CD4-positive, alpha-beta T cell treated with Interleukin-17A for 1 hour (primary cell): ENCODE results near the gene FAM120A.

Experiments
- DNase-seq: peaks from one replicate; pipeline ENCODE4 v3.0.0-alpha.2; 2020

FAM120A gene

DNA sequence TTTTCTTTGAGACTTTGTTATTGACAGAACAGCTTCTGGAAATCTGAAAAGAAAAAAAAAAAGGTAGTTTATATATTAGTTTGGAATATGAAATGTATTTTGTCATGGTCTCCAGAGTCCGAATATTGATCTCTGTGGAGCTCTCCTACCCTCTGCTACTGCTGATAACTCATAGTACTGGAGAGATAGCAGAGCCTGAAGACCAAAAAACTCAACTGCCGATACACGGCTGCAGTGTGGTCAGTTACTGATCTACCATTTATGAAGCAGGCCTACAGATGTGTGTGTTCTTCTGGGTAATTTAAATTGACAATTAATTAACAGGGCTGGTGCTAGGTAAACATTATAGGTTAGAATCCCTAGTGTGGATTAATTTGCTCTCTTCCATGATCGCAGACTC is 3.8 kb upstream of the FAM120A start:
- DNase-seq, result no peak

DNA sequence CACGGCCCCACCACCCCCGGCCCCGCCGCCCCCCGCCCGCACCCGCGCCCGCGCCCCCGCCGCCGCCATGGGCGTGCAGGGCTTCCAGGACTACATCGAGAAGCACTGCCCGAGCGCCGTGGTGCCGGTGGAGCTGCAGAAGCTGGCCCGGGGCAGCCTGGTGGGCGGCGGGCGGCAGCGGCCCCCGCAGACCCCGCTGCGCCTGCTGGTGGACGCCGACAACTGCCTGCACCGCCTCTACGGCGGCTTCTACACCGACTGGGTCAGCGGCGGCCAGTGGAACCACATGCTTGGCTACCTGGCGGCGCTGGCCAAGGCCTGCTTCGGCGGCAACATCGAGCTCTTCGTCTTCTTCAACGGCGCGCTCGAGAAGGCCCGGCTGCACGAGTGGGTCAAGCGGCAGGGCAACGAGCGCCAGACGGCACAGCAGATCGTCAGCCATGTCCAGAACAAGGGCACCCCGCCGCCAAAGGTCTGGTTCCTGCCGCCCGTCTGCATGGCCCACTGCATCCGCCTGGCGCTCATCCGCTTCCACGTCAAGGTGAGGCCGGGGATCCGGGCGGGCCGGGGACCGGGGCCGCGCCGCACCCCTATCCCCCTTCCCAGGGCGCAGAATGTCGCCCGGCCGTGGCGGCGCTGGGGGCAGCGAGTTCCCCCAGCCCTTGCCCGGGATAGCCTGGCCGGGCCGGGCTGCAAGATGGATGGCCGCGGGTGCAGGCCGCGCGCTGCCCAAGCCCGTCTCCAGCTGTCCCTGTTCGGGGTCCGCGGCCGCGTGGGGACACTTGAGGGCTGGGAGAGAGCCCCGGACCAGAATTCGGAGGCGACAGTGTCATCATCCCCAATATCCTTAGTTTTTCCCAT is 594 bp downstream of the FAM120A start:
- DNase-seq, result peak; percentile 32

DNA sequence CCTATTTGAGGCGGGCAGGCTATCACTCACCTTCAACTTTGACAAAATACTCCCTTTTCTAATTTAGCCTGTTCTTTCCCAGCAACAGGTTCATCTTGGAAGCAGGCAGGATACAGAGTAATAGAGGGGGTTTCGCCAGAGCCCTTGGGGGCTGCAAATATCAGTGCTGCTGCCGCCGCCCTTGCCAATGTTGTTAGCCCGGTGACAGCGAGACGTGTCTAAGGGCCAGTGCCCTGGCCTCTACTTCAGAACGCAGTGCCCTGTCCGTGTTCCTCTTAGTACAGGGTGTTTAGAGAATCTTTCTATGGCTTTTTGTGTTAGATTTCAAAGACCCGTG is 1.2 kb downstream of the FAM120A start:
- DNase-seq, result no peak

DNA sequence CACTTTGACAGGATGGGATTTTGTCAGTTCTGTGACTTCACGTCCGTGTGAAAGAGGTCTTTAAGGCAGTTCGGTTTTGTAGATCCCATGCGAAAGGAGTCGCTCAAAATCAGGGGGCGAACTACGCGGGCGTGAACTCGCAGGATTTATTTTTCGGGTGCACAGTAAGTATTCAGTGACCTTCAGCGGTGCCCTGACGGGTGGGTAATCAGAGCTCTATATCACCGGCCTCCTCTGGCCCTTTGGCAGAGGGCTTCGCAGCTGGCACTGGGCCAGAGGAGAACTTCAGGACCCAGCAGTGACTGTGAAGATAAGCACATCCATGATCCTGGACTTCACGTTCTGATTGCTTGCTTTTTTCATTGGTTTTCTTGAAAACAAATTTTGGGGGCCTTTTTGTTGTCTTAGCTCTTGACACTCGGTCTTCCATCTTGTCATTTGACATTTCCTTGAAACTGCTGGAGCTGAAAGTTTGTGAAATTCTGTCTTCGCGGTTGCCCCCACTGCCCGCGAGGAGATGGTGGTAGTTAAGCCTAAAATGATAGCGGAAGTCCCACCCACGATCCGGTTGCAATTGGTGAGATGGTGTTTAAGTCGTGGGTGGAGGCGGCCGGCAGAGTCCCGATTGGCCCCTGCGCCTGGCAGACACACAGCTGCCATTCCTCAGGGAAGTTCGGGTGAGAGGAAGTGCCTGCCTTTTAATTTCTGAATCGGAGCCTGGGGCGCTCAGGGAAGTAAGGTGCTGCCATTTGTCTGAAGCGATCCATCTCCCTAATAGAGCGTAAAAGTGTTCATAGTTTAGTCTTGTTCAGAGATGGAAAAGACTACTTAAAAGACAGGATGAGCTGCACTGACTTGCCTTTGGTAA is 1.8 kb downstream of the FAM120A start, which contains the start of gene FAM120AOS:
Gene FAM120AOS, minus strand, starts transcription at position 535 of the 868 bp plus-strand sequence. CDS start 872 bp downstream, outside the sequence.
- DNase-seq, result peak; percentile 87

DNA sequence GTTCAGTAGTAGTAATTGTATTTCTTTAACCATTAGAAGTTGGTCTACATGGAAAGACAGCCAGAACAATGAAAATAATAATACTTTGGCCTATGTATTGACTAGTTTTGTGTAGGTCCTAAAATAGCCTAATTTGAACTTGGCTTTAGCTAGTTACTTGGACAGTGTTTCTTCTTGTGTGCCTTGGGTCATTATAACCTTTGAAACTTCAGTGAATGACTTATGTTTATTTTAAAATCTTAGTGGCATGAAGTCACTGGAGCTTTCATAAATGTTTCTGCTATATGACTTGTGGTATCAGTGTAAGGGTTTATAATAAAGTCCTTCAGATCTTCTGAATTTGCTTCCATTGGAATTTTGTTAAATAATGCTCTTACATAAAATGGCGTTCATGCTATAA is 4.5 kb downstream of the FAM120A start:
- DNase-seq, result no peak

DNA sequence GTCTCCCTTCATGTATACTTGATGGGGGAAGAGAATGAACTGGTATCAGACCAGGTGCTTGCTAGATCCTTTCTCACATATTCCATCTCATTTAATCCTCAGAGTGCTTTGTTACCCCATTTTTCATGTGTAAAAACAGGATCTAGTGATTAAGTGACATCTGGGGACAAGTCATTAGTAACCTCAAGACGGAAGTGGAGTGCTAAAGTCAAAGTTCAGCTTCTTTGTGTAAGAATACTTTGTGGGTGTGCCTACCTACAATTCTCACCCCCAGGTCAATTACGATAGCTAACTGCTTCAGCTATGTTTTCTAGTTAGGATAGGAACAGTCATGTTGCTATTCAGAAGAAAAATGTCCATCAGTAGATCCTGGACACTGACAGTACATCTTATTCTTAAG is 5.0 kb downstream of the FAM120A start:
- DNase-seq, result peak; percentile 30

DNA sequence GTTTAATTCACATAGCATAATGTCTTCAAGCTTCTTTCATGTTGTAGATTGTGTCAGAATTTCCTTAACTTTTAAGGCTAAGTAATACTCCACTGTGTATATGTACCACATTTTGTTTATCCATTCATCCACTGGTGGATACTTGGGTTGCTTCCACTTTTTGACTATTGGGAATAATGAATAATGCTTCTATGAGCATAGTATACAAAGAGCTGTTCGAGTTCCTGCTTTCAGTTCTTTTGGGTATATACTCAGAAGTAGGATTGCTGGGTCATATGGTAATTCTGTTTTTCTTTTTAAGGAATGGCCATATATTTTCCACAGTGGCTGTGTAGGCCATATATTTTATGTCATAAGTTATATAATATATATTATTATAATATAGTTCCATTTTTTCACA is 5.5 kb downstream of the FAM120A start:
- no peak for DNase-seq

DNA sequence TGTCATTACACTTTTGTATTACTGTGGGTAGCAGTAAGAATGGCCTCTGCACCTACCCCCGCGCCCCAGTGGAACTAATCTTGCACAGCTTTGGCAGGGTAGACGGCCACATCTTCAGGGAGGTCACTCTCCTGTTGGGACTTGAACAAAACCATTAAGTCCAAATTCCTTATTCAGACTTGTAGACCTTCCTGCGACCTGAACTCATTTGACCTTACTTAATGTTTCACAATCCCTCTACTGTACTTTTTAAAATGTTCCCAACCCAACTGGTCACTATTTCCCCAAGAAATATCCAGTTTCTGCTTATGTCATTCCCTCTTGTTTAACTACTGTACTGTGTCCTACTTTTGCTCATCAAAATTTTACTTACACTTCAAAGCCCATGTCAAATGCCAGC is 7.2 kb downstream of the FAM120A start:
- no peak for DNase-seq

DNA sequence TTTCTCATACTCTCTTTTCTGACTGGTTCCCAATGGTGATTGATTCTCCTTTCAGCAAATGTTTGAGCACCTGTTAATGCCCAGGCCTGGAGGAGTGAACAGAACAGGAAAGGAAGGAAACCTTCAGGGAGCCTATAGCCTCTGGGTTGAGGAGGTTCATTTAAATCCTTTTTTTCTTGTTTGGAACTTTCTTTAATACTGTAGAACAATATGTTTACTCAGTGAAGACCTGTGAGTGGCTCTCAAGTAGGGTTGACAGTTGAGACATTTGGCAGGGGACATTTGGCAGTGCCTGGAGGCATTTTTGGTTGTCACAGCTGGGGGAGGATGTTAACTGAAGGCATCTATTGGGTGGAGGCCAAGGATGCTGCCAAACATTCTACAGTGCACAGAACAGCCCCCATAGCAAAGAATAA is 8.0 kb downstream of the FAM120A start:
- no peak for DNase-seq

DNA sequence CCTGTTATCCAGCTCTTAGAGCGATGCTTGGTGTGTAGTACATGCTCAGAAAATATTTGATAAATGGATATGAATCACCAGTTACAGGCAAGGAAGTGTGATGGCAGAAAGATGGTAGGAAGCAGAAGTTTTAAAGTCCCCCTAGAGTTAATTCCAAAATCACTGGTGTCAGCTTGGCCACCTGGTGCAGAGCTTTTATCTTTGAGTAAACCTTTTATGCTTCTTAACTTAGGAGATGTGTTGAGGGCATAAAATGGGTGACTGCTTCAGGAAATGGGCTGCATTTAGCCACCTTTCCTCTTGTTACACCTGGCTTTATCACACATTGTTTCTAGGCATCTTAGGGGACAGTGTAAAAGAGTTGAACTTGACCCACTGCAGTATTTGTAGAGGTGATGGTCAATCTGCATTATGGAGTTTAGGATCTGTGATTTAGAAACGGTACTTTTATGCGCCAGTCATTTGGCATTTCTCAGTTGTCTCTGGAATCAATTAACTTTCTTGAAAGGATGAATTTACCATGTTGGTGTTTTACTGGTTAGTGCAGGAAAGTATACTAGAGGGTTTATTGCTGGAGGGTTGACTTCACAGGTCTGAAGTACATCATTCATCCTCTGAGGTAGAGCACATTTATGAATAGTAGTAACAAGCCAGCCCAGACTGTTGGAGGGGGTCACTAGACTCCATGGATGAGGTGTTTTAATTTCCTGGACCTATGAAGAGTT is 9.4 kb downstream of the FAM120A start:
- no peak for DNase-seq

DNA sequence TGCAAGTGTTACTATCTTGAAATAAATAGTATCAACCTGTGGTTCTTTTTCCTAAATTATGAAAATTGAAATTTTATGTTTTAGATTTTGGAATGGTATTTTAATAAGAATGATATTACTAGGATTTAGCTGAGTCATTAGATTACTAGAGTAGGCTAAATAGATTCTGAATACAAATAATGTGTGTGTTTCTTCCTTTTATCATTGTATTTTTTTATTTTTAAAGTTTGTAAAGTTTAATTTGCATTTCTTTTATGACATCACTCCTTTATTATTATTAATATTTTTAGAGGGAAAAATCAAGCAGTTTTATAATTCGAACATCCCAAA is 9.9 kb downstream of the FAM120A start:
- DNase-seq, result no peak

DNA sequence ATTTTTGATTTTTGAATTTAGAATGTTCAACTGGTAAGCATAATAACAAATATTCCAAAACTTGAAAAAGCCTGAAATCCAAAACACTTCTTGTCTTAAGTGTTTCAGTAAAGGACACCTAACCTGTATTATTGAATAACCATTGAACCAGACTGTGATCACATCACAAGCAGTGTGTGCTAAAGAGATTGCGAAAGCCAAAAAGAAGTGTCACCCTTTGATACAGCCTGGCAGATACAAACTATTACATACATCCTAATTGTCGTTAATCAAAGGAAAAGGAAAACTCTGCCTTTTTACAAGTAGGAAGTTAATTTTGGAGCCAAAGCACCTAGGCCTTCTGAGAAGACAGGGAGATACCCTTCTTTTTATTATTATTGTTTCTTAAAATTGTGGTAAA is 10.3 kb downstream of the FAM120A start:
- DNase-seq, result no peak

DNA sequence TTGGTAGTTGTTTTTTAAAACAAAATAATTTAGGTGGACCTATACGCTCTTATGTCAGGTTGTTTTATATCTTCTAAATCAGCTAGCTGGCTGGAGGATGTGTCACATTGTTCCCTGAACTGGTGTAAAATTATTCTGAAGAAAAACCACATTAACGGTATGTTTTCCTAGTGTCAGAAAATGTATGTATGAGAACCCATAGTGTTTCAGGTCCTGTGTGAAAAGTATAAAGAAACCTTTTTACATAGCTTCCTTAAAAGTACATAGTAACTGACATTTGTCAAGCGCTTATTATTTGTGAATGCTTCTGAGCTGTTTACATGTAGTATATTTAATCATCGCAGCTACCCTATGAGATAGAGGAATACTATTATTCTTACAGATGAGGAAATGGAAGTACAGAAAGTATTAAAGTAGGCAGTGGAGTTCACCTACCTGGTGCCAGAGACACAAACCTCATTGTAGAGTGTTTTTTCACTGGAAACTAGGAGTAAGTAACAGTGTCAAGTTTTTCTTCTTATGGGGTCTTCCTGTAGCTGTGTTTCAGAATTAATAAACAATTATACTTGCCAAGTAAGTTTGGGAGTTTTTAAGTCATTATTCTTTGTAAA is 12.3 kb downstream of the FAM120A start:
- DNase-seq, result no peak

DNA sequence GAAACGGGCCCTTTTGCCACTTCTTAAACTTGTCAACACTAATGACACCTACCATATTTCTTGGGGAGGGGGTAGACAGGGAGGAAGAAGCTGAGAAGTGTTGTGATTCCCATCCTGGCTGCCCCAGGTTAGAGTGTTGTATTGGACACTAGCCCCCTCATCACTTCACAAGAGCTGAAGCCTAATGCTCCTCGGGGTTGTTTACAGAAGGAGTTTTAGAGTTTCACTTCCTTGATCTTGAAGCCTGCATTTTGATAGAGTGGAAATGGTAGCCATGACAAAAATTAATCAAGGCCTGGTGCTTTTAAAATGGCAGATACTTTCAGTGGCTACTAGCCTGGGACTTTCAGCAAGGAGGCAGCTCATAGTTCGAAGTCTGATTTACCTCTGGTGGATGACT is 12.9 kb downstream of the FAM120A start:
- no peak for DNase-seq

DNA sequence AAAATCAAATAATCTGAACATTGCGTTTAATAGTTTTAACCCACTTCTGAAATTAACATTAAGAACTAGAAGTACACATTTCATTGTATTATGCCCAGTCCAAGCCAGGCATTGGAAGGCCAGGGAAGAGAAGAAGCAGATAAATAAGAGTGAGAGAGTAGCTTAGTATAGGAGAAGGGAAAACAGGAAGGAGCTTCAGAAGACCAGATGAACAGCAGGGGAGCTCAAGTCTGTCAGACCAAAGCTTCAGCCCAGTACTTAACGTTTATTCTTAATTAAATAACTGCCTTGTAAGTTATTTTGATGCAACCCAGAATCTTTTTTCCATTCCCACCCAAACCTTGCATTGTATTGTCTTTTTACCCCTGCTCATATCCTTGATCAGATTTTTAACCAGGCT is 13.4 kb downstream of the FAM120A start:
- no peak for DNase-seq

DNA sequence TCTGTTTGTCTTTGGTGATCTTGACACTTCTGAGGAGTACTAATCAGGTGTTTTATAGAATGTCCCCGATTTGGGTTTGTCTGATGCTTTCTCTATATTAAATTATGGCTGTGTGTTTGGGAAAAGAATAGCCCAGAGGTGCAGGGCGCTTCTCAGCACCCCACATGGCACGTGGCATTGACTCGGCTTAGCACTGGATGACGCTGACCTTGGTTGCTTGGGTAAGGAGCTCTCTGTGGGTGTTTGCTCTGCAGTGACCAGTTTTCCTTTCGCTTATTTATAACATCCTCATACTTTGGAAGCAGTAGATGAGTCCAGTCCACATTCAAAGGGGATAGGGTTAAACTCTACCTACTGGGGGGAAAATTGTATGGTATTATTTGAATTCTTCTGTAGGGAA is 14.4 kb downstream of the FAM120A start:
- no peak for DNase-seq

DNA sequence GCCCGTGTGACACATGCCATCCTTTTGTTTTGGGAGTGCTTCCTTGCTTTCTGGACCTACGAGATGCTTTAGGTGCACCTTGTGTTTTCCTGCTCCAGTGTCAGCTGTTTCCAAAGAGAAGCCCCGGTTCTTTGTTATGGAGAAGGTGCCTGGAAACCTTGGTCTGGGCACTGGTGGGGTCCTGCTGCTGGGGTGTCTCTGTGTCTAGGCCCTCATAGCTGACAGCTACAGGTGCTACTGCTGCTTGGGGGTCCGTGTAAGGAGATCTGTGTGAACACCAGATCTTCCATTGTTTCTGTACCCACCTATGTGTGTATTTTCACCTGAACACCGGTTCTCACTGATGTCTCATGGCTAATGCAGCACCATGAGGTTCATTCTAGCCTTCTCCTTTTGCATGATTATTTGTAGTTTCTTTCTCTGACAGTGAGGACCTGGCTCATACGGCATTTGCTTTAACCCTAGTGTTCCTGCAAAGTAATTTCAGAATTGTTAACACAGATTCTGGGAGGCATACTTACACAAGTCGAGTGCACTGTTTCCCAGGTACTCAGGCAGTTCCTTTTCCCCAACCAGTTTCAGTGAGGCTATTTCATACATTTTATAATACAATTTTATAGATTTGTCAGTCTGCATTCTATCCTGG is 15.1 kb downstream of the FAM120A start:
- no peak for DNase-seq

DNA sequence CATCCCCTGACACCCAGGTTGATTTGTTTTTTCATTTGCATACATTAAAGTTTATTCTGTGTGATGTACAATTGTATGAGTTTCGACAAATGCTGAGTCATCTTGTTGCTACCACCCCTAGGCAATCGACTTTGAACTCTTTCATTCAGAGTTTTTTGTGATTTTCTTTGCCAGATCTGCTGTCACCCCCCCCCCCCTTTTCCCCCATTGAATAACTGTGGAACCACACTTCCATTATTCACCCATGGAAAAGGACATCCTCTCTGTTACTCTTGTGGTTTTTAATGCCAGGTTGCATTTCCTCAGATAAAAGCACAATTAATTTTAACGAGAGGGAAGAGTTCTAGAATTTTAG is 15.6 kb downstream of the FAM120A start:
- DNase-seq, result no peak

DNA sequence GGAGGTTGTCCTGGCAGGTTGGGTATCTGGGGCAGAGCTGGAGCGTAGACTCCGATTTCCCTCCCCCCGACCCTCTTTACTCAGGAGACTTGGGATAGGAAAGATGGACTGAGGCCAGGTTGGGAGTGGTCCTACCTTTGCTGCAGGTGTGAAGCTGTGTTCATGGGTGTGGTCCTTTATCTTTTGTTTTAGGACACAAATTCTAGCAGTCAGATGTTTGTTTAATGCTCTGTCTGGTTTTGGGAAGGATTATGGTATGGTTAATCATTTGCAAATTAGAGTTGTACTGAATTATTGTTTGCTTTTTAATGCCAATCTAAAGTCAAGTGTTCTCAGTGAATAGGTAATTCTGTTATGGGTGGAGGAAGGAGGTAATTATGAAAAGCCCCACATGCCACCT is 16.0 kb downstream of the FAM120A start:
- DNase-seq, result no peak

DNA sequence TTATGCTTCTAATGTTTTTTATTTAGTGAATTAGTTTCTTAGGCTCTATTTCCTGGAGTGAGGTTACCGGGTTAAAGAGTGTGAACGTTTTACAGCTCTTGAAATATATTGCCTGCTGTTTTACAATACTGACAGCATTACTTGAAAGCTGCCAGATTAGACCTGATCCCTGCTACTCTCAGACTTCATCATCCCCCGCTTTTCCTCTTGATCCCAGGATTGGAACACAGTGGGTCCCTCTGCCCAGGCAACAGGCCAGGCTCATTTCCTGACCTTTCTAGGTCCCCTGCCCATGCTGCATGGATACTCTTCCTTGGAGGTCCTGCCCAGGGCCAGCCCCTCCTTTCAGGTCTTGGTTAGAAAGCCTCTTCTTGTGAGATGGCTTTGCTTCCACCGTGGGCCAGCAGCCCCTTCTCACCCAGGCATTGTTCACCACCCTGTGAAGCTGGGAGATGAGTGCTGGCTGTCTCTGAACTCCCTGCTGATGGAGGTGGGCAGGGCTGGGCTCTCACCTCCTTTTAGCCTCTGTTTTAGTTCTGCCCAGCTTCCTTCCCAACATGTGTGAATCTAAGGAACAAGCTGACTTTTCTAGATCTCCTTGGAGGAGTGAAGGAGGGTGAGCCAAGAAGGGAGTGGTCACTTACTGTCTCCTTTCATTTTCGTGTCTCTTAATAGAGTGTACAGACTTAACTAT is 17.4 kb downstream of the FAM120A start:
- no peak for DNase-seq

DNA sequence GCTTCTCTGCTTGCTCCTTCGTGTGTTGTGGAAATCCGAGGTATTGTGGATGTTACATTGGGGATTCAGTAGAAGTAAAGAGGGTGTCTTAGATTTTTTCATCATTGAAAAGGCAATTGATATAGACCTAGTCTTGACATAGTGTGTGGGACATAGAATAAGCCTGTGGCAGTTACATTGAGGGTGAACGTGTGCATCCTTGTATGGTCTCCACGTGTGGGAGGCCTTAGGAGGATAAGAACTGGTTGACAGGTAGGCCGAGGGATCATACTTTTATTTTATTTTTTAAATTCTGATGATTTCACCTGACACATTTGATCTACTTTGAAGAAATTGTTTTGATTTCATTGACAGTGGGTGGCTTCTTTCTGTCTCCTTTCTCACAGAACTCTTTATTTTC is 18.9 kb downstream of the FAM120A start:
- no peak for DNase-seq

DNA sequence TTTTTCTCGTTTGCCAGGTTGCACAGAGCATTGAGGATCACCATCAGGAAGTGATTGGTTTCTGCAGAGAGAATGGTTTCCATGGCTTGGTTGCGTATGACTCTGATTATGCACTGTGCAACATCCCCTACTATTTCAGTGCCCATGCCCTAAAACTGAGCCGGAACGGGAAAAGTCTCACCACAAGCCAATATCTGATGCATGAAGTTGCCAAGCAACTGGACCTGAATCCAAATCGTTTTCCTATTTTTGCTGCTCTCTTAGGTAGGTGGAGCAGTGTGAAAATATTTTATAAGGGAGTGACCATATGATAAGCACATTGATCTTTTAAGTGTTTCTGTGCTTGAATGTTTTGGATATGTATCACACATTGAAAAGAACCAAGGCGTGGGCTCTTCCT is 19.6 kb downstream of the FAM120A start:
- DNase-seq, result no peak
